CD4-positive, alpha-beta T cell (primary cell): ENCODE measurements around the gene GTSE1. TPM values are rescaled to one million over a fixed set of nuclear protein-coding genes. Genes with fewer than 3 reads are reported as not detected.

Source experiments
- ATAC-seq: fragments of 200-7000 bp; cut with Tn5 transposase; one replicate; pipeline ENCODE4 v1.10.0; 2022; ENCODE audit warnings: mild to moderate bottlenecking; ENCODE audit not compliant: poor library complexity
- CTCF ChIA-PET: fragments of 350-600 bp; sonication (Branson Sonifier 250); formaldehyde crosslinking; loops from one replicate; lab custom pipeline; 2021; ENCODE audit warnings: antibody characterized with exemption, inconsistent platforms; lab: Charles Lee
- POLR2A ChIA-PET: fragments of 350-600 bp; sonication (Branson Sonifier 250); formaldehyde crosslinking; loops from one replicate; lab custom pipeline; 2021; ENCODE audit warnings: antibody characterized with exemption, inconsistent platforms; lab: Charles Lee
- DNase-seq, 14 experiments: peaks; one replicate each; pipeline ENCODE4 v3.0.0-alpha.2; 2013 to 2020; ENCODE audit warnings: mixed read lengths in 2 of 14
- H3K27ac ChIP-seq, 2 donors: one replicate each; pipeline versions ENCODE4 v1.5.1 to v1.7.0; 2013; ENCODE audit warnings: low read length in 2 of 2, low read depth in 1 of 2, mild to moderate bottlenecking in 1 of 2
- H3K27me3 ChIP-seq, 2 experiments: 1 replicate in 1 of 2; 2 replicates in 1 of 2; pipeline versions ENCODE4 v1.6.1 to v1.7.0; 2013; ENCODE audit warnings: low read length in 2 of 2, control low read depth in 1 of 2, mild to moderate bottlenecking in 1 of 2, moderate library complexity in 1 of 2; ENCODE audit not compliant: insufficient read depth in 2 of 2, control insufficient read depth in 1 of 2
- H3K36me3 ChIP-seq: one replicate; pipeline ENCODE4 v1.6.1; 2013; ENCODE audit warnings: low read length, control low read depth; ENCODE audit not compliant: insufficient read depth
- H3K4me1 ChIP-seq: one replicate; pipeline ENCODE4 v1.6.1; 2013; ENCODE audit warnings: low read length, control low read depth; ENCODE audit not compliant: insufficient read depth
- H3K4me3 ChIP-seq: one replicate; pipeline ENCODE4 v1.5.1; 2013; ENCODE audit warnings: mild to moderate bottlenecking, low read length, moderate library complexity
- H3K9me3 ChIP-seq, 2 experiments: 1 replicate in 1 of 2; 2 replicates in 1 of 2; pipeline versions ENCODE4 v1.6.1 to v1.7.0; 2013; ENCODE audit warnings: low read length in 2 of 2, mild to moderate bottlenecking in 2 of 2, control low read depth in 1 of 2, moderate library complexity in 1 of 2; ENCODE audit not compliant: control insufficient read depth in 1 of 2, insufficient read depth in 1 of 2
- H3K27ac Mint-ChIP-seq: one replicate; pipeline ENCODE4 v1.8.0; 2020; ENCODE audit warnings: mixed read lengths
- H3K27me3 Mint-ChIP-seq: one replicate; pipeline ENCODE4 v1.8.0; 2021; ENCODE audit warnings: mixed read lengths
- H3K36me3 Mint-ChIP-seq: one replicate; pipeline ENCODE4 v1.8.0; 2021; ENCODE audit warnings: low read depth, mixed read lengths
- H3K4me1 Mint-ChIP-seq: one replicate; pipeline ENCODE4 v1.8.0; 2021; ENCODE audit warnings: low read depth, mixed read lengths
- H3K4me3 Mint-ChIP-seq: one replicate; pipeline ENCODE4 v1.8.0; 2020; ENCODE audit warnings: mild to moderate bottlenecking, mixed read lengths
- H3K9me3 Mint-ChIP-seq: one replicate; pipeline ENCODE4 v1.8.0; 2020; ENCODE audit warnings: mixed read lengths
- CTCF ChIP-seq: fragments of 200-600 bp; IDR thresholded peaks from one replicate; pipeline ENCODE4 v1.8.0; 2022; ENCODE audit warnings: antibody characterized with exemption, mild to moderate bottlenecking
- intact Hi-C, 2 experiments: fragments of 100-400 bp; cut with DNase I in 1 of 2; cut with micrococcal nuclease in 1 of 2; formaldehyde crosslinking; loops; one replicate each; pipeline versions ENCODE4 v1.15.1 to v1.9.0; 2023 to 2025; cut with DNase I, micrococcal nuclease
- total RNA-seq, 174 experiments: library from RNA in 2 of 174; stranded (reverse) in 2 of 174; gene quantifications; one replicate each; pipeline ENCODE4 v1.2.3 and lab custom pipeline; 2021 to 2026

GTSE1 gene
- total RNA-seq, 2 experiments from 2014 or later, result 0.14 to 0.89 TPM

GRCh38 chr22:46351131-46351735, 54.6 kb downstream of the GTSE1 start:
- Histone ChIP-seq H3K9me3 (no peaks in the 10 kb centered on the region), H3K27ac (no peak overlapping the region), H3K27me3 (no peaks in the 10 kb centered on the region), H3K4me3 (no peak overlapping the region), H3K36me3 (peaks cover 93% of the 10 kb centered on the region), H3K4me1 (peaks cover 3% of the 10 kb centered on the region)
- Mint-ChIP-seq H3K36me3 (peaks cover 87% of the 10 kb centered on the region), H3K27ac (no peak overlapping the region), H3K4me1 (no peaks in the 10 kb centered on the region), H3K4me3 (no peak overlapping the region), H3K27me3 (no peaks in the 10 kb centered on the region), H3K9me3 (no peaks in the 10 kb centered on the region)
- ATAC-seq, result no peak
- intact Hi-C loops, result no loop called here
- ChIA-PET POLR2A (no interaction called here), CTCF (no interaction called here)
- TF ChIP-seq CTCF, result no peak
- no peak for DNase-seq

GRCh38 chr22:46351767-46352166, 55.1 kb downstream of the GTSE1 start:
- H3K4me3 Mint-ChIP-seq, result no peak overlapping the region
- H3K4me1 ChIP-seq, result peaks cover 3% of the 10 kb centered on the region
- DNase-seq (no peak), ATAC-seq (no peak)
- H3K9me3 Mint-ChIP-seq, result no peaks in the 10 kb centered on the region
- no peaks in the 10 kb centered on the region for H3K4me1 Mint-ChIP-seq
- H3K36me3 Mint-ChIP-seq, result peaks cover 81% of the 10 kb centered on the region
- intact Hi-C loops, result no loop called here
- no peak overlapping the region for H3K4me3 ChIP-seq
- H3K36me3 ChIP-seq, result peaks cover 93% of the 10 kb centered on the region
- POLR2A ChIA-PET, result no interaction called here
- CTCF ChIA-PET, result no interaction called here
- H3K9me3 ChIP-seq, result no peaks in the 10 kb centered on the region
- H3K27ac Mint-ChIP-seq, result no peak overlapping the region
- no peaks in the 10 kb centered on the region for H3K27me3 ChIP-seq
- H3K27me3 Mint-ChIP-seq, result no peaks in the 10 kb centered on the region
- no peak for TF ChIP-seq CTCF
- H3K27ac ChIP-seq, result no peak overlapping the region

- H3K27me3 ChIP-seq, result no peaks in the 10 kb centered on the region
- CTCF ChIA-PET, result no interaction called here
- no peaks in the 10 kb centered on the region for H3K4me1 Mint-ChIP-seq
- ATAC-seq (no peak), DNase-seq (no peak)
- peaks cover 3% of the 10 kb centered on the region for H3K4me1 ChIP-seq
- H3K36me3 Mint-ChIP-seq, result peaks cover 77% of the 10 kb centered on the region
- no peak overlapping the region for H3K27ac ChIP-seq
- H3K27me3 Mint-ChIP-seq, result no peaks in the 10 kb centered on the region
- no peak overlapping the region for H3K27ac Mint-ChIP-seq
- no peaks in the 10 kb centered on the region for H3K9me3 Mint-ChIP-seq
- H3K36me3 ChIP-seq, result peaks cover 89% of the 10 kb centered on the region
- intact Hi-C loops, result no loop called here
- H3K9me3 ChIP-seq, result no peaks in the 10 kb centered on the region
- no peak overlapping the region for H3K4me3 Mint-ChIP-seq
- H3K4me3 ChIP-seq, result no peak overlapping the region
- POLR2A ChIA-PET, result no interaction called here
- TF ChIP-seq CTCF, result no peak
Observed at GRCh38 chr22:46352276-46352675, 55.6 kb downstream of the GTSE1 start.
